Retinal pigment epithelial cell (primary cell): ENCODE results near the gene EIF4E1B.

Source experiments
- DNase-seq: peaks from one replicate; pipeline ENCODE4 v3.0.0-alpha.2; 2010; ENCODE audit warnings: low read depth
- H3K4me3 ChIP-seq: 2 replicates; pipeline ENCODE4 v1.5.1; 2011; ENCODE audit warnings: mild to moderate bottlenecking, low read length, control low read depth, moderate library complexity
- CTCF ChIP-seq: conservative IDR thresholded peaks from 2 replicates; pipeline ENCODE4 v1.5.1; 2011; ENCODE audit warnings: low read depth, low read length, control low read depth, inconsistent platforms

Gene EIF4E1B

DNA sequence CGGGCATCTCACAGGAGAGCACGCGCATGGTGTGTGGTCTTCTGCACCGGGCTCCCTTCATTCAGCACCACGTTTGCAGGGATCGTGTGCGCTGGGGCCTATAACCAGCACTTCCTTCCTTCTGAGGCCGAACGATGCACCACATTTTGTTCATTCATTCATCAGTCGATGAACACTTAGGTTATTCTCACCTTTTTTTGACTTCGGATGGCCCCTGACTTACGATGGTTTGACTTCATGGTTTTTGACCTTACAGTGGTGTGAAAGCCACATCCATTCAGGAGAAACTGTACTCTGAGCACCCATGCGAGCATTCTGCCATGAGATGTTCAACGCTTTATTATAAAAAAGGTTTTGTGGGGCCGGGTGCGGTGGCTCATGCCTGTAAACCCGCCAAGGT lies 44.3 kb downstream of the EIF4E1B start:
- H3K4me3 ChIP-seq = no peak overlapping the region
- no peak for TF ChIP-seq CTCF

DNA sequence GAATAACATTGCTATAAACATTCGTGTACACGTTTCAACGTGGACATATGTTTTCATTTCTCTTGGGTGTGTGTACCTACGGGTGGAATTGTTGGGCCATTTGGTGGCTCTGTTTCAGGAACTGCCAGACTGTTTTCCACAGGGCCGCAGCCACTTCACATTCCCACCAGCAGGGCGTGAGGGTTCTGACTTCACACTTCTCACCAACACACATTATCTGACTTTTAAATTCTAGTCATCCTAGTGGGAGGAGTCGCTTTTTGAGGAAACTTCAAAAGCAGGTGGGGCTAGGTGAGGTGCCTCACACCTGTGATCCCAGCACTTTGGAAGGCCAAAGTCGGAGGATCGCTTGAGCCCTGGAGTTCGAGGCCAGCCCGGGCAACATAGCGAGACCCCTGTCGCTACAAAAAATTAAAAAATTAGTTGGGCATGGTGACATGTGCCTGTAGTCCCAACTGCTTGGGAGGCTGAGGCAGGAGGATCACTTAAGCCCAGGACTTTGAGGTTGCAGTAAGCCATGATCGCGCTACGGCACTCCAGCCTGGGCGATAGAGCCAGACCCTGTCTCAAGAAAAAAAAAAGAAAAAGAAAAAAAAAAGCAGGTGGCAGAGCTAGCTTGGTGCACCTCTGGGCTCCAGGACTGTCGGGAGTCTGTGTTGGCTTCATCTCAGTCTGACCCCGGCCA lies 45.3 kb downstream of the EIF4E1B start:
- TF ChIP-seq CTCF = peak; percentile 74
- no peak overlapping the region for H3K4me3 ChIP-seq
- DNase-seq = no peak

More for the DNA sequence above, 44.3 kb downstream of the EIF4E1B start:
- no peak for DNase-seq

GRCh38 chr5:176676361-176676824 lies 45.9 kb downstream of the EIF4E1B start:
- TF ChIP-seq CTCF = no peak
- DNase-seq = no peak
- H3K4me3 ChIP-seq = no peak overlapping the region

DNA sequence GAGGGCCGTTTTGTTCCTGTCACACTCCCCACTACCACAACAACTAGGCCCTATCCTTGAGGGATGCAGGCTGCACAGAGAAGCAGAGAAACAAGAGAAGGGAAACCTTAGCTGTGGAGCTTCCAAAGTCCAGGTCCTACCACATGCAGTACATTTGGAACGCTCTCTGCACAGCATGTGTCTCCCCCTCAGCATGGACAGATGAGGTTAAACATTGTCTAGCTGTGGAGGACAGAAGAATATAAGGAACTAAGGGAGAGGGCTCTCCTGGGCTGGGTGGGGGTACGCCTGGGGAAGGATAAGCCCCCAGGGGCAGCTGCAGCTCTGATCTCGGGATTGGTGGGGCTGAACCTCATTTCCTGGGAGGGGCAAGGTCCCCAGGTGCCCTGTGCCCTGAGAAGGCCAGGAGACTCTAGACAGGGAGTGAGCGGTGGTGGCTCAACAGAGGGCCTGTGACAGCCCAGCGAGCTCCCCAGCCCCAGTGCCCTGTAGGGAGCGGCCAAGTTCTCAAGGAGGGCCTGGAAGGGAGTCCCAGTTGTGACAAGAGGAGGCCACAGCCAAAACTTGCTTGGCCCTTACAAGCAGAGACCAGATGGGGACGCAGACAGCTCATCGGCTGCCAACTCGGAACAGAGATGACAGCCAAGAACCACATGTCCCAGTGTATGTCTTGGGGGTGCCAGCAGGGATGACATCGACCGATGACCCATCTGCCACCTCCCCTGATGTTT lies 46.9 kb downstream of the EIF4E1B start:
- H3K4me3 ChIP-seq = no peak overlapping the region
- DNase-seq = no peak
- no peak for TF ChIP-seq CTCF

GRCh38 chr5:176678584-176678983 lies 48.1 kb downstream of the EIF4E1B start:
- DNase-seq = no peak
- H3K4me3 ChIP-seq = no peak overlapping the region
- TF ChIP-seq CTCF = no peak

- no peak overlapping the region for H3K4me3 ChIP-seq
- no peak for TF ChIP-seq CTCF
- DNase-seq = no peak
Observed at GRCh38 chr5:176679365-176680225, 49.1 kb downstream of the EIF4E1B start.
